Lung (tissue), 12 donors: ENCODE measurements around the gene PARD3. TPM values are rescaled to one million over a fixed set of nuclear protein-coding genes. Genes with fewer than 3 reads are reported as not detected.

Experiments used
- ATAC-seq: fragments of 200-7000 bp; cut with Tn5 transposase; one replicate; pipeline ENCODE4 v1.9.1; 2020; ENCODE audit warnings: moderate number of reproducible peaks; ENCODE audit not compliant: insufficient read depth, low FRiP score
- DNase-seq, 3 donors: peaks; one replicate each; pipeline ENCODE4 v3.0.0-alpha.2; 2013 to 2017
- H3K27ac ChIP-seq, 2 donors: one replicate each; pipeline ENCODE4 v1.5.1; 2013; ENCODE audit warnings: mild to moderate bottlenecking in 2 of 2, moderate library complexity in 2 of 2, control low read depth in 1 of 2, inconsistent platforms in 1 of 2, low read depth in 1 of 2, low read length in 1 of 2
- H3K27me3 ChIP-seq, 3 donors: one replicate each; pipeline ENCODE4 v1.5.1; 2013; ENCODE audit warnings: low read length in 2 of 3; ENCODE audit not compliant: control insufficient read depth in 3 of 3, insufficient read depth in 3 of 3
- H3K36me3 ChIP-seq, 4 donors: one replicate each; pipeline ENCODE4 v1.5.1; 2013; ENCODE audit warnings: low read length in 4 of 4, mild to moderate bottlenecking in 1 of 4, moderate library complexity in 1 of 4; ENCODE audit not compliant: control insufficient read depth in 4 of 4, insufficient read depth in 4 of 4
- H3K4me1 ChIP-seq, 5 donors: one replicate each; pipeline ENCODE4 v1.5.1; 2013; ENCODE audit warnings: low read length in 5 of 5, mild to moderate bottlenecking in 2 of 5, moderate library complexity in 1 of 5; ENCODE audit not compliant: control insufficient read depth in 5 of 5, insufficient read depth in 5 of 5
- H3K4me3 ChIP-seq: one replicate; pipeline ENCODE4 v1.5.1; 2013; ENCODE audit warnings: mild to moderate bottlenecking, control low read depth, moderate library complexity
- H3K9ac ChIP-seq, 2 donors: one replicate each; pipeline ENCODE4 v1.5.1; 2013; ENCODE audit warnings: low read length in 2 of 2, control low read depth in 1 of 2; ENCODE audit not compliant: insufficient read depth in 1 of 2
- H3K9me3 ChIP-seq, 4 donors: one replicate each; pipeline ENCODE4 v1.5.1; 2013; ENCODE audit warnings: low read length in 3 of 4, mild to moderate bottlenecking in 1 of 4, moderate library complexity in 1 of 4; ENCODE audit not compliant: control insufficient read depth in 4 of 4, insufficient read depth in 3 of 4
- WGBS, 2 donors: extraction: QIAGEN DNeasy Blood & Tissue Kit; methylation state at CpG; one replicate each; pipeline ENCODE4 v1.1.7; 2013; 5-methylcytosine and 5-hydroxymethylcytosine counted together
- polyA plus RNA-seq, 2 donors: library from polyadenylated mRNA; stranded (reverse); fragments of 200-250 nt; gene quantifications; one replicate each; pipeline ENCODE4 v1.2.1, GENCODE V29; 2013
- total RNA-seq, 2 donors: library from RNA; depleted of rRNA in 1 of 2; stranded (reverse); fragments of >200 nt in 1 of 2; gene quantifications; one replicate each; pipeline ENCODE4 v1.2.1, GENCODE V29; 2014 to 2021
- TF ChIP-seq, protein P1 (sequence below): IDR thresholded peaks from 2 replicates; pipeline ENCODE4 v1.5.1; 2012; ENCODE audit warnings: mild to moderate bottlenecking; ENCODE audit errors: control extremely low read depth, extremely low read depth
- donor health status: control.
- donor health status: control.
- donor health status: Bipolar disorder and iron deficiency.
- donor health status: healthy.
- donor health status: DM: yes; HTN: yes; CAD: no.

Gene PARD3
- total and polyA plus RNA-seq, 4 donors, result 10.3 to 69.2 (median 27.6) TPM

DNA sequence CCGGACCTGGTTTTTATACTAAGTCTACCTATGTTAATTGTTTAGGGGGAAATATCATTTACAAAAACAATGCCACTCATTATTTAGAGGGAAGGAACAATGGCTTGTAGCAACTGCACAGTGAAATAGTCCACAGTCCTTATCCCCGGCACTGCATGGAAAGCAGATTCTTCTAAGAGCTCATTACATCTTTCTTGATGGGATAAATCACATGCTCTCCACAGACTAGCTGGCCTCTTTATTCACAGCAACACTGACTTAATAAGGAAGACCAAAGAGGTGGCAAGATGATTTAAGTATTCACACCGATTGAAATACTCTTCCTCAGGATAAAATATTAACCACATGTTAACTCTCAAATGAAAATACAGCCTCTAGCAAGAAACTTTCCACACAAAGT is 349.4 kb downstream of the PARD3 start:
- no peak overlapping the region for H3K27ac ChIP-seq
- H3K36me3 ChIP-seq, result peaks cover 0 to 5% (median 0%) of the 10 kb centered on the region in 4 donors
- no peak overlapping the region for H3K9ac ChIP-seq
- H3K4me3 ChIP-seq, result no peak overlapping the region
- H3K27me3 ChIP-seq, result no peaks in the 10 kb centered on the region
- 81% methylated on average over 3 of the region's 3 CpGs for WGBS, 2 donors
- DNase-seq (no peak), ATAC-seq (no peak)
- TF ChIP-seq, protein P1, sequence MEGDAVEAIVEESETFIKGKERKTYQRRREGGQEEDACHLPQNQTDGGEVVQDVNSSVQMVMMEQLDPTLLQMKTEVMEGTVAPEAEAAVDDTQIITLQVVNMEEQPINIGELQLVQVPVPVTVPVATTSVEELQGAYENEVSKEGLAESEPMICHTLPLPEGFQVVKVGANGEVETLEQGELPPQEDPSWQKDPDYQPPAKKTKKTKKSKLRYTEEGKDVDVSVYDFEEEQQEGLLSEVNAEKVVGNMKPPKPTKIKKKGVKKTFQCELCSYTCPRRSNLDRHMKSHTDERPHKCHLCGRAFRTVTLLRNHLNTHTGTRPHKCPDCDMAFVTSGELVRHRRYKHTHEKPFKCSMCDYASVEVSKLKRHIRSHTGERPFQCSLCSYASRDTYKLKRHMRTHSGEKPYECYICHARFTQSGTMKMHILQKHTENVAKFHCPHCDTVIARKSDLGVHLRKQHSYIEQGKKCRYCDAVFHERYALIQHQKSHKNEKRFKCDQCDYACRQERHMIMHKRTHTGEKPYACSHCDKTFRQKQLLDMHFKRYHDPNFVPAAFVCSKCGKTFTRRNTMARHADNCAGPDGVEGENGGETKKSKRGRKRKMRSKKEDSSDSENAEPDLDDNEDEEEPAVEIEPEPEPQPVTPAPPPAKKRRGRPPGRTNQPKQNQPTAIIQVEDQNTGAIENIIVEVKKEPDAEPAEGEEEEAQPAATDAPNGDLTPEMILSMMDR, result no peak
- peaks cover 0 to 6% (median 2%) of the 10 kb centered on the region in 5 donors for H3K4me1 ChIP-seq
- H3K9me3 ChIP-seq, result no peaks in the 10 kb centered on the region

DNA sequence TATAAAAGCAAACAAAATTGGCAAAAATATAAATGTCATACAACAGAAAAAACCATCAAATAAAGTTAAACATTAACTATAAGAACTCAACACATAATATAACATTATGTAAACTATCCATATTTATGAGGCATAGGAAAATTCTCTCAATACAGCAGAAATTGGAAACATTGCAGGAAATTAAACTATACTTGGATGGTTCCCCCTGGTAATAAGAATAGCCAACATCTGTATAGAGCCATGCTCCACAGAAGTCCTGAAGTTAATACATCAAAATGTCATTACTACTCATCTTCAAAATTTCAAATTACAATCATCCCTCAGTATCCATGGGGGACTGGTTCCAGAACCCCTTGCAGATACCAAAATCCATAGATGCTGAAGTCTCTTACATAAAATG is 350.5 kb downstream of the PARD3 start:
- Histone ChIP-seq H3K27me3 (no peaks in the 10 kb centered on the region), H3K4me3 (no peak overlapping the region)
- no peak for ATAC-seq

DNA sequence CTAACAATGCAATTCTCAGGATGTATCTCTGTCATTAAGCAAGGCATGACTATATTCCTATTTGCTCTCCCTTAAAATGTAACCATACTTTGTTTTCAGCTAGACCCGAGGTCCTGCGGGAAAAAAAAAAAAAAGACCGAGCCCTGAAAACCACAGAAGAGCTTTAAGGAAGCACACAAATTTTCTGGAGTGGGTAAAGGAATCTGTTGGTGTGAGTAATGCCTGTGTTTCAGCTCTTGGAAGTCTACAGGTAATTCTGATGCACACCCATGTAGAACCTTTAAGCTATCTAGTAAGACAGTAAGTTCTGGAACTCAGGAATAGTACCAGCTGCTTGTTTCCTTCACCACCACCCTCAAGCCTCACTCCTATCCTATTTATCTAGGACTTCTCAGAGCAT is 351.1 kb downstream of the PARD3 start:
- Histone ChIP-seq H3K4me1 (peaks cover 0 to 6% (median 0%) of the 10 kb centered on the region in 5 donors), H3K36me3 (peaks cover 0 to 3% (median 0%) of the 10 kb centered on the region in 4 donors), H3K4me3 (no peak overlapping the region), H3K27me3 (no peaks in the 10 kb centered on the region), H3K9me3 (no peaks in the 10 kb centered on the region), H3K9ac (no peak overlapping the region), H3K27ac (no peak overlapping the region)
- TF ChIP-seq, protein P1, result no peak
- ATAC-seq (peak; percentile 55), DNase-seq (no peak)
- 68 to 71% methylated on average over 3 of the region's 3 CpGs for WGBS, 2 donors

More for the DNA sequence above, 350.5 kb downstream of the PARD3 start:
- TF ChIP-seq, protein P1, result no peak
- DNase-seq, result no peak
- Histone ChIP-seq H3K4me1 (peaks cover 0 to 6% (median 0%) of the 10 kb centered on the region in 5 donors), H3K9ac (no peak overlapping the region), H3K9me3 (no peaks in the 10 kb centered on the region), H3K27ac (no peak overlapping the region), H3K36me3 (peaks cover 0 to 3% (median 0%) of the 10 kb centered on the region in 4 donors)

DNA sequence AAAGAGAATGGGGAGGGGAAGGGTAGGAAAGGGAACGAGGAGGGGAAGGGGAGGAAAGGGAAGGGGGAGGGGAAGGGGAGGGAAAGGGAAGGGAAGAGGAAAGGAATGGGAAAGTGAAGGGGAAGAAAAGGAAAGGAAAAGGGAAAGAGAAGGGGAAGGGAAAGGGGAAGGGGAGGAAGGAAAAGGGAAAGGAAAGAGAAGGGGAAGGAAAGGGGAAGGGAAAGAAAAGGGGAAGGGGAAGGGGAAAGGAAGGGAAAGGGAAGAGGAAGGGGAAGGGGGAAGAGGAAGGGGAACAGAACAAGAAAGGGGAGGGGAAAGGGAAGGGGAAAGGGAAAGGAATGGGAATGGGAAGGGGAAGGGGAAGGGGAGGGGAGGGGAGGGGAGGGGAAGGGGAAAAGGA is 352.1 kb downstream of the PARD3 start:
- Histone ChIP-seq H3K4me3 (no peak overlapping the region), H3K27ac (no peak overlapping the region), H3K4me1 (peaks cover 0 to 6% (median 0%) of the 10 kb centered on the region in 5 donors), H3K9me3 (no peaks in the 10 kb centered on the region), H3K27me3 (no peaks in the 10 kb centered on the region), H3K9ac (no peak overlapping the region), H3K36me3 (peaks cover 0 to 3% (median 0%) of the 10 kb centered on the region in 4 donors)
- TF ChIP-seq, protein P1, result no peak
- no peak for DNase-seq
- WGBS, 2 donors, result 85 to 88% methylated on average over 1 of the region's 1 CpG
- no peak for ATAC-seq
